T1000 (cell line): ENCODE results near the gene MYL11.

Experiments
- DNase-seq: peaks from one replicate; lab custom pipeline; 2025; ENCODE audit warnings: mixed read lengths; lab: John Stamatoyannopoulos, UW

Gene MYL11

DNA sequence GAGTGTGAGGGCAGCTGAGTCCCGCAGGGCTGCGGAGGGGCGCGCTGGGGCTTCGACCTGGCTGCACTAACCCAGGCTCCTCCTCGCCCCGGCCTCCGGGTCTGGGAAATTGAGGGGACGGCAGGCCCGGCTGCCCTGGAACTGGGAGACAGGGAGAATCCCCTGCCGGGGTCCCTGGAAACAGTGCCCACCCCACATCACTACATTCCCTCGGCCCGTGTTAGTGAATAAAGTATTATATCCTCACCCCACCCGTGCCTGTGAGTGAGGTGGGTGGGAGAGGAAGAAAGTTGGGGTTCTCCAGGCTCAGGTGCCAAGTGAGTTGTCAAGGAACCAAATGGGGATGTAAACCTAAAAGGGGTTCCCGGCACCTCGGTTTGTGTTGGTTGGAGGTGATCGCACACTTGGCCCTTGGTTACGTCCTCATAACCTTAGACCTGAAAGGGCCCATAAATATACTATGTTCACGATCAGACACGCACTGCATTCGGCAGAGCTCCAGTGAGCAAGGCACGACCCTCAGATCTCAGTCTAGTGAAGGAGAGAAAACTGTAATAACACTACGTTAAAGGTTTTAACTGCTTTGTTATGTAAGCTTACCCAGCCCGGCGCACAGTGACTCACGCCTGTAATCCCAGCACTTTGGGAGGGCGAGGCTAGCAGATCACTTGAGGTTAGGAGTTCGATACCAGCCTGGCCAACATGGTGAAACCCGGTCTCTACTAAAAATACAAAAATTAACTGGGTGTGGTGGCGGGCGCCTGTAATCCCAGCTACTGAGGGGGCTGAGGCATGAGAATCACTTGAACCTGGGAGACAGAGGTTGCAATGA, 44.0 kb downstream of the MYL11 start:
- DNase-seq = no peak

DNA sequence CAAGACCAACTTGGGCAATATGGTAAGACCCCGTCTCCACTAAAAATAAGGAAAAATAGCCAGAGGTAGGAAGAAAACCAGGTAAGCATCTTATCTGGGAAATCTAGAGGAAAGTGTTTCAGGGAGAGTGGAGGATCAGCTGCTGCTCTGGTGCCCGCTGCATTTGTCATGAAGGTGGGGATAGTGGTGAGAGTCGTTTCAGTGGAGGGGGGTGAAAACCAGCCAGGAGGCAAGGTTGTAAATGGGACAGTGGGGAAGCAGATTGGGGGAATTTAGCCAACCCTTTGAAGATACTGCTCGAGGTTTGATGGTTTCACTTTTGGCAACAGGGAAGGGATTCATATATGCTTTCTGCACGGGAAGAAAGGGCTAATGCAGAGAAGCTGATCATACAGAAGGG, 46.4 kb downstream of the MYL11 start:
- DNase-seq = no peak
